ENCODE data around the gene EML4.
"Not testable (repeated sequence)": the region's sequence is repeated elsewhere in the genome, so short reads cannot be mapped to it uniquely, and the experiment has no call there.

The EML4 gene

GRCh38 chr2:42268528-42269151, 99.5 kb downstream of the EML4 start:
- DNase-seq, result no peak

- DNase-seq, result no peak
Observed at GRCh38 chr2:42270757-42271156, 101.6 kb downstream of the EML4 start.

- not testable (repeated sequence) for DNase-seq
Observed at GRCh38 chr2:42271246-42271645, 102.1 kb downstream of the EML4 start.

- no peak for DNase-seq
Observed at GRCh38 chr2:42274863-42275262, 105.7 kb downstream of the EML4 start.

GRCh38 chr2:42281416-42282081, 112.4 kb downstream of the EML4 start:
- DNase-seq, result no peak

GRCh38 chr2:42284019-42284418, 114.9 kb downstream of the EML4 start:
- DNase-seq, result no peak

GRCh38 chr2:42286268-42286946, 117.3 kb downstream of the EML4 start:
- DNase-seq, result no peak

GRCh38 chr2:42288811-42289210, 119.7 kb downstream of the EML4 start:
- DNase-seq, result no peak

GRCh38 chr2:42289222-42289621, 120.1 kb downstream of the EML4 start:
- no peak for DNase-seq

GRCh38 chr2:42290005-42290404, 120.9 kb downstream of the EML4 start:
- no peak for DNase-seq

- DNase-seq, result no peak
Observed at GRCh38 chr2:42293019-42293418, 123.9 kb downstream of the EML4 start.

- DNase-seq, result no peak
Observed at GRCh38 chr2:42296226-42296625, 127.1 kb downstream of the EML4 start.

- DNase-seq, result no peak
Observed at GRCh38 chr2:42297322-42297936, 128.3 kb downstream of the EML4 start.

- no peak for DNase-seq
Observed at GRCh38 chr2:42298132-42298531, 129.0 kb downstream of the EML4 start.

- DNase-seq, result no peak
Observed at GRCh38 chr2:42298996-42299754, 130.0 kb downstream of the EML4 start.

- no peak for DNase-seq
Observed at GRCh38 chr2:42300527-42300926, 131.4 kb downstream of the EML4 start.

- DNase-seq, result no peak
Observed at GRCh38 chr2:42303252-42303651, 134.1 kb downstream of the EML4 start.

GRCh38 chr2:42304059-42304713, 135.0 kb downstream of the EML4 start:
- no peak for DNase-seq

- DNase-seq, result no peak
Observed at GRCh38 chr2:42307180-42307579, 138.0 kb downstream of the EML4 start.

GRCh38 chr2:42309366-42309765, 140.2 kb downstream of the EML4 start:
- DNase-seq, result no peak

GRCh38 chr2:42310007-42310515, 140.9 kb downstream of the EML4 start:
- no peak for DNase-seq

GRCh38 chr2:42312106-42312505, 143.0 kb downstream of the EML4 start:
- DNase-seq, result no peak
